Fibroblast of villous mesenchyme (primary cell): ENCODE measurements around the gene SPDYE1. TPM values are rescaled to one million over a fixed set of nuclear protein-coding genes. Genes with fewer than 3 reads are reported as not detected.
A peak's percentile ranks its signal among the peaks of the same experiment; 100 is the strongest.
"Not testable (repeated sequence)": the region's sequence is repeated elsewhere in the genome, so short reads cannot be mapped to it uniquely, and the experiment has no call there.

Experiments used
- DNase-seq: peaks from one replicate; pipeline ENCODE4 v3.0.0-alpha.2; 2010; ENCODE audit warnings: low read depth
- H3K4me3 ChIP-seq: 2 replicates; pipeline ENCODE4 v1.5.1; 2011; ENCODE audit warnings: low read depth, mild to moderate bottlenecking, low read length
- total RNA-seq: library from RNA; depleted of rRNA; stranded (reverse); fragments of >200 nt; gene quantifications from 2 replicates; pipeline ENCODE4 v1.2.3, GENCODE V29; 2012
- TF ChIP-seq, protein P1 (sequence below): IDR thresholded peaks from 2 replicates; pipeline ENCODE4 v1.5.1; 2012; ENCODE audit warnings: low read depth, mild to moderate bottlenecking, low read length; ENCODE audit not compliant: insufficient read depth

Gene SPDYE1
- total RNA-seq, 1 donor: not detected

DNA sequence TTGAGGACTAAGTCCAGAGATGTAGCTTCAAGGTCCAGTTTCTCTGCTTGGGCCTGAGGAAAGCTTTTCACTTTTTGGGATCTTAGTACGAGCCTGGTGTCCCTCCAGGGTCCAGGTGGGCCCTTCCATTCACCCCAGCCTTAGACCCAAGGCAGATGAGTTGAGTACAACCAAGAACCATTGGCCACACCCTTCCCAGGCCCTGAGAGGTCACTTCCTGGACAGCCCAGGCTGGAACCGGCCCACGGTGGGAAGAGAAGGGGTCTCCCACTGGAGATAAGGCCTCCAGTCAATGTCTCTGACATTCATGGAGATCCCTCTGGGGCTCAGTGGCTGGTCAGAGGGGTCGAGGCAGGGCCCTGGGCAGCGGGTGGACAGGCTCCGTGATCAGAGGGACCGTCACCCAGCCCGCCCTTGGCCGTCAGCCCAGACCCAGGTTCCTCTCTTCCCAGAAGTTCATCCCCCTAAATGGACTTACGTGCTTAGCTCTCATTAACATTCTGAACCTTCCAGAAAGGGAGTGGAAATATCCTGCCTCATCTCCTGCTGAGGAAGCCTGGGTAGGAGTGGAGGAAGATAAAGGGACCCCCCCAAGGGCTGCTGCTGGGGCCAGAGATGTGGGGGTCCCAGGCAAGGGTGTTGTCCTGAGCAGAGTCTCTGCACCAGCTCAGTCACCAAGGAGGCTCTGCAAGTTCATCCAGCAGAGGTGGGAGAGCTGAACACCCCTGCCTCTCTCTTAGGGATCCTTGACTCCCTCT is 22.8 kb upstream of the SPDYE1 start:
- not testable (repeated sequence) for H3K4me3 ChIP-seq, DNase-seq

DNA sequence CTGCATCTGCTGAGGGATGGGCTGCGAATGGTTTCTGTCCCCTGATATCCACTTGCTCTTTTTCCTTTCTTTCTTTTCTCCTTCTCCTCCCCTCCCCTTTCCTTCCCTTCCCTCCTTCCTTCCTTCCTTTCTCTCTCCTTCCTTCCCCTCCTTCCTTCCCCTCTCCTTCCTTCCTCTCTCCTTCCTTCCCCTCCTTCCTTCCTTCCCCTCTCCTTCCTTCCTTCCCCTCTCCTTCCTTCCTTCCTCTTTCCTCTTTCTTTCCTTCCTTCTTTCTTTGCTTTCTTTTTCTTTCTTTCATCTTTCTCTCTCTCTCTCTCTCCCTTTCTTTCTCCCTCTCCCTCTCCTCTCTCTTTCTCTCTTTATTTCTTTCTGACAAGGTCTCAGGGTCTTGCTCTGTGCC is 20.2 kb upstream of the SPDYE1 start:
- TF ChIP-seq, protein P1, sequence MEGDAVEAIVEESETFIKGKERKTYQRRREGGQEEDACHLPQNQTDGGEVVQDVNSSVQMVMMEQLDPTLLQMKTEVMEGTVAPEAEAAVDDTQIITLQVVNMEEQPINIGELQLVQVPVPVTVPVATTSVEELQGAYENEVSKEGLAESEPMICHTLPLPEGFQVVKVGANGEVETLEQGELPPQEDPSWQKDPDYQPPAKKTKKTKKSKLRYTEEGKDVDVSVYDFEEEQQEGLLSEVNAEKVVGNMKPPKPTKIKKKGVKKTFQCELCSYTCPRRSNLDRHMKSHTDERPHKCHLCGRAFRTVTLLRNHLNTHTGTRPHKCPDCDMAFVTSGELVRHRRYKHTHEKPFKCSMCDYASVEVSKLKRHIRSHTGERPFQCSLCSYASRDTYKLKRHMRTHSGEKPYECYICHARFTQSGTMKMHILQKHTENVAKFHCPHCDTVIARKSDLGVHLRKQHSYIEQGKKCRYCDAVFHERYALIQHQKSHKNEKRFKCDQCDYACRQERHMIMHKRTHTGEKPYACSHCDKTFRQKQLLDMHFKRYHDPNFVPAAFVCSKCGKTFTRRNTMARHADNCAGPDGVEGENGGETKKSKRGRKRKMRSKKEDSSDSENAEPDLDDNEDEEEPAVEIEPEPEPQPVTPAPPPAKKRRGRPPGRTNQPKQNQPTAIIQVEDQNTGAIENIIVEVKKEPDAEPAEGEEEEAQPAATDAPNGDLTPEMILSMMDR: no peak
- H3K4me3 ChIP-seq: no peak overlapping the region
- DNase-seq: no peak

DNA sequence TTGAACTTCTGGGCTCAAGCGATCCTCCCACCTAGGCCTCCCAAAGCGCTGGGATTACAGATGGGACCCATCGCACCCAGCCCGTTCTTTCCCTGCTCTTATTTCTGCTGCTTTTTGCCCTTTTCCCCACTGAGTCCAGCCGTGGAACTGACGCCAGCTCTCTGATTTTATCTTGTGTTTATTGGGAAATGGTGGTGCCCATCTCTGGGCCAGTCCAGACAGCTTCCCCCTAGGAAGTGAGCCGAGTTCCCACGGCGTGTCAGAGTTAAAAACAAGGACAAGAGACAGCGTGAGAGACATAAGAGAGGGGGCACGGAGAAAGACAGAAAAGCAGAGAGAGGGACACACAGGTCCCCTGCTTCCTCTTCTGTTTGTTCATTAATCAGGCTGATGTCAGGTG is 19.6 kb upstream of the SPDYE1 start:
- H3K4me3 ChIP-seq, DNase-seq: not testable (repeated sequence)

DNA sequence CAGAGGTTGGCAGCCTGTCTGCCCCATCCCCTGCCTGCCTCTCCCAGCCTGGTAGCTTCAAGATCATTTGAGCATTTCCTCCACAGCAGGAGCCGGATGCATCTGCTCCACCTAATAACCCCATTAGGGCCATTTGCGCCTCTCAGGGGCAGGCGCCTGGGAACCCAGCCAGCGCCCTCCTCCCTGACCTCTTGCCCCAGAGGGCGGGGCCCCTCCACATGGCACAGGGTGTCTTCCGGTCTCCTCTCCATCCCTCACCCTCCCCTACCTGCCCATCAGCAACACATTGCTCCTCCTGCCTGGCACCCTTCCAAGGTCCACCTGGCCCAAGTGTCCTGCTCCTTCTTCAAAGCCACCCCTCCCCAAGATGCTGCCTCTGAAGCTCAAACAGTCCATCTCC is 14.8 kb upstream of the SPDYE1 start:
- not testable (repeated sequence) for DNase-seq, H3K4me3 ChIP-seq

DNA sequence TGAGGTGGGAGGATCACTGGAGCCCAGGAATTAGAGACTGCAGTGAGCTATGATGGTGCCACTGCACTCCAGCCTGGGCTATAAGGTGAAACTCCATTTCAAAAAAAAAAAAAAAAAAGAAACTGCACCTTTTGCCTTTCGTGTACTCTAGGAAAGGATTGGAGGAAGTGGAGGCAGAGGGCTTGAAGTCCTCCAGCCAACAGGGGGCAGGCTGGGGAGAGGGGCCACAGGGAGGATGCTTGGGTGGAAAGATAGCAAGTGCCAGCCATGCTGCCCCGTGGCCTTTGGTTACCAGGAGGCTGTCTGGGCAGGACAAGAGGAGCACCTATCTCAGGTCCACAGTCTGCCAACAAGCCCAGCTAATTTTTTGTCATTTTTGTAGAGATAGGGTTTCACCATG is 14.0 kb upstream of the SPDYE1 start:
- DNase-seq, H3K4me3 ChIP-seq: not testable (repeated sequence)

DNA sequence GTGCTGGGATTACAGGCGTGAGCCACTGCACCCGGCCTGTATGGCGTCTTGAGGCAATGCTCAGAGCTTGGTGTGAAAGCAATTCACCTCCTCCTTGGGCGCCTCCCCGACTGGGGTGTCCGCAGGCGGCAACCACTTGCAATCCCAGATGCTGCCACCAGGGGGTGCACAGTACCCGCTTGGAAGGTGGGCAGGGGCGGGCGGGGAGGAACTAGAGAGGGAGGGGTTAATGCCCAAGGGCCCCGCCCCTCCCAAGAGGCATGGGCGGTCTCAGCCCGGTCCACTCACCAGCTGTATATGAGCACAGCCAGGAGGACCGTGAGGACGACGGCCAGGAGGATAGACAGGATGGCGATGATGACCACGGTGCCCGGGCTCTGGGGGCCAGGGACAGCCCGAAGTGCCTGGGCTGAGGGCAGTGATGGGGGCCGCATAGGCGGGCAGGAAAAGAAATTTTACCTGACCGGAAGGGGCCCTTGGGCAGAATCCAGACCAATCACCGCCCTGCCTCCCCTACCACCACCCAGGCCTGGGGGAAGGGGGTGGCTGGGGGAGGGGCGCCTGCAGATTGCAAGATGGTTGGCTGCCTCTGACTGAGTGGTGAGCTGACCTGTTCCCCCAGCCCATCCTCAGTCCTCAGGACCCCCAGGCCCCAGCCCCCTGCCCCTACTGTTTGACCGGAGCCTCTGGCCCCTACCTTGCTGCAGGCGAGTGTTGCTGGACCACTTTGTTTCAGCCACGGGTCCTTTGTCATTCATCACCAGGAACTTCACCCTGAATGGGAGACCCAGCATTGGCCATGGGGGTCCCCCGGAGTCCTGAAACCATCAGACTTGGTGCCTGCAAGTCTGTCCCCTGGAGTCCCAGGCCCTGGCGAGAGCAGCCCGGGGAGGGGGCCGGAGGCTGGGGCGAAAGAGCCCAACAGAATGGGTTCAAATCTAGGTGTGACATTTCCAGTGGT is 11.5 kb upstream of the SPDYE1 start:
- not testable (repeated sequence) for H3K4me3 ChIP-seq
- peak; percentile 68 for DNase-seq
- TF ChIP-seq, protein P1: peak; percentile 58

DNA sequence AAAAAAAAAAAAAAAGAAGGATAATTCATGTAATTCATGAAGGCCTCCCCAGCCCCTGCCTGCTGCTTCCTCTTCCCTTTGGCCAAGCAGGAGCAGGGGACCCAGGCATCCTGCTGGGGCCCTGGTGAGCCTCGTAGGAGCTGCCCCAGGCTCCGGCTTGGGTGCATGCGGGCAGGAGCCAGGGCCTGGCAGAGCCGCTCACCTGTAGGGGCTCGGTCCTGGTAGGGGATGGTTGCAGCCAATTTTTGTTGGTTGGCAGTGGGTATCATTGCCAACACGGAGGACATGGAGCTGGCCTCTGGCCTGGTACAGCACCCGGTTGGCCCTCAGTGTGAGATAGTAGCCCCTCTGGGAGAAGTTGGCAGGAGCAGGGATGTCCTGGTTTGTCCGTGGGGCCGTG is 10.2 kb upstream of the SPDYE1 start:
- H3K4me3 ChIP-seq: not testable (repeated sequence)

DNA sequence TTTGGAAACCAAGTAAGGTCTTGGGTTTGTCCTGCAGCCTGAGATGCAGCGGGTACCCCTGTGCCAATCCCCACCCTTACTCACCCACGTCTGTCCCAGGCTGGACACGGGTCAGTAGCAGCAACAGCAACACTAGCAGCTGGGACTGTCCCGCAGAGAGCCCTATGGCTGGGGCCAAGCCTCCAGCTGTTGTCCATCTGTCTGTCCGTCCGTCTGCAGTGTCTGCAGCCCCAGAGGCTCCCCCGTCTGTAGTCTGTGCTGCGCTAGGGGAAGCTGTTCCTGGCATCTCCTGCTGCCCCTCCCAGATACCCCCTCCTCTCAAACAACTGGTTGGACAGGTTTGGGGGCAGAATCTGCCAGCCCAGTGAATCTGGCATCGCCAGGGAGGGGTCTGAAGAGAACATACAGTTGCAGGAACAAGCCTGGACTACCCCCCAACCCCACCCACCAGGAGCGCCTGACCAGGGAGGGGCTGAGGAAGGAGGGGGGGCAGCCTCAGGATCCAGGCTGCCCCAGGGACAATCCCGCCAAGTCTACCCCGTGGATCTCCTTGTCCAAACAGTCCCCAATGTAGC is 7.6 kb upstream of the SPDYE1 start:
- H3K4me3 ChIP-seq, DNase-seq: not testable (repeated sequence)

More for the DNA sequence above, 10.2 kb upstream of the SPDYE1 start:
- not testable (repeated sequence) for DNase-seq

DNA sequence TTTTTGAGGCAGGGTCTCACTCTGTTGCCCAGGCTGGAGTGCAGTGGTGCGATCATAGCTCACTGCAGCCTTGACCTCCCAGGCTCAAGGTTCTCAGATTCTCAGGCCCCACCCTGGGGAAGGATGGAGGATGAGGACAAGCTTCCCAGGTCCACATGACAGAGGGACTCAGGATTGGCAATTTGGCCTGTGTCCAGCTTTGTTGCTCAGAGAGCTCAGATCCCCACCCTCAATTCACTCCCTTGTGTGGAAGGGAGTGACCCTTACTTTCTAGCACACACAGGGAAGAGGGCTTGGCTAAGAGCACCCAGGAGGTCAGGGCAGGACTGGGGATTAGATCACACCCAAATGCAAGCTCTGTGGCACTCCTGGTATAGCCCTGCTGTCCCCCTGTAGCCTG is 6.9 kb upstream of the SPDYE1 start:
- not testable (repeated sequence) for H3K4me3 ChIP-seq, DNase-seq

DNA sequence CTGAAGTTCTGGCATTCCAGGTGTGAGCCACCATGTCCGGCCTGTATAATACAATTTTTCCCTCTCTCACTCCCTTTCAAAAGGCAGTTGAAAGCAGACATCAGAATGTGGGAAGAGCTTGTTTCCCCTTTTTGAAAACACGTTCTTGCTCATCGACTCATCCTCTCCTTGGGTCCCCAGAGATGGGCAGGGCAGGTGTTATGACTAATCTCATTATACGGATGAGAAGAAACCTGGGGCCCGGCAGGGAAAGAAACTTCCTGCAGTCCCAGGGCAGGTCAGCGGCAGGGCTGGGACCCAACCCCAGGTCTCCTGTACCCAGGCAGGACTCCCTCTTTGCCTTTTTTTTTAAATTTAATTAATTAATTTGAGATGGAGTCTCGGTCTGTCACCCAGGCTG is 4.8 kb upstream of the SPDYE1 start:
- not testable (repeated sequence) for DNase-seq, H3K4me3 ChIP-seq

DNA sequence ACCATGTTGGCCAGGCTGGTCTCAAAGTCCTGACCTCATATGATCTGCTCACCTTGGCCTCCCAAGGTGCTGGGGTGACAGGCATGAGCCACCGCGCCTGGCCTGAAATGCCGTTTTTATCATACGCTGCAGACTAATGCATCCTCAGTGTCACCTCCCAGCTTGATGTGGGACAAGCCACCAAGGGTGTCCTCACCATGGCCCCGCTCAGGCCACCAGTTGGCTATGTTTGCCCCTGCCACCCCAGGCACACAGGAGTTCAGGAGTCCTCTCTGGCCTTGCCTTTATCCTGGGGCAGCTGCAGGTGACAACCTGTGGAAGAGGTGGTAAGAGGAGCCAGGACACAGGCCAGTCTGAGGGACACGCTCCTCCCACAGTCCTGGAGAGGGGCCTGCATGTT is 3.0 kb upstream of the SPDYE1 start:
- not testable (repeated sequence) for H3K4me3 ChIP-seq

DNA sequence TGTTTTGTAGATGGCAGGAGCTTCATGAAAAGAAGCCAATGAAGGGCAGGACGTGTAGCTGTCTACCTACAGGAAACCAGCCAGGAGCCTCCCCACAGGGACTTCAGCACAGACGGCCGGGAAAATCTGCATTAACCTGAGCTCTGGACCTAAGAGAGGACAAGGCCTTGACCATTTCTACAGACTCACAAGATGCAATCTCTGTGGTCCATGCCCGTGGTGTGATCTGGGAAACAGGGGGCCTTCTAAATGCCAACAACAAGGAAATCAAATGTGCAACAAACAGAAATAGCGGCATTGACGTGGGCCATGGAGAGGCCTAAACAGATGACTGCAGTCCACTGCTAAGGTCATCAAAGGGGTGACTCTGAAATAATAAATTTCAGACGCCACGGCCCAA is 14.4 kb downstream of the SPDYE1 start:
- not testable (repeated sequence) for DNase-seq, H3K4me3 ChIP-seq

More for the DNA sequence above, 3.0 kb upstream of the SPDYE1 start:
- not testable (repeated sequence) for DNase-seq

DNA sequence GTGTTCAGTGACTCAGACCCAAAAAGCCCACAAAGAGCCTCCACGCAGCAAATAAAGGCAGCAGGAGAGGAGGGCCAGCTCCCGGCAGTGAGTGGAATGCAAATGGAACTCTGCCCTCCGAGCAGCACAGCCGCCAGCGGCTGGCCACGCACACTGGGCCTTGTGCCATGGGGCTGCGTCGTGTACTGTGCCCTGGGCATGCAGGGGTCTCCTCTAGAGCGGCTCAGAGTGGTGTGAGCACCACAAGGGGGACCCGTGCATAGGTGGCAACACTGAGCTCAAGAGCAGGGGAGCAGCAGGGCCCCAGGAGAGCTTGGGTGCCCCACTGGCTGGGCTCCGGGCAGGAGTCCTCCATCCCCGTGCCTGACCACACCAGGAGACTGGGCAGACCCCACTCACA is 17.4 kb downstream of the SPDYE1 start:
- DNase-seq, H3K4me3 ChIP-seq: not testable (repeated sequence)
